K562 (cell line): ENCODE measurements around the gene FAM167B. TPM values are rescaled to one million over a fixed set of nuclear protein-coding genes. Genes with fewer than 3 reads are reported as not detected.
A peak's percentile ranks its signal among the peaks of the same experiment; 100 is the strongest.

ENCODE experiments used
- CREB3L1 ChIP-seq: fragments of 450-650 bp; IDR thresholded peaks from 2 replicates; pipeline ENCODE4 v1.6.1; 2014; ENCODE audit warnings: low read depth, mild to moderate bottlenecking, moderate library complexity, borderline replicate concordance
- HNRNPUL1 ChIP-seq: fragments of 200-400 bp; formaldehyde crosslinking; IDR thresholded peaks from 2 replicates; pipeline ENCODE4 v1.6.1; 2017; ENCODE audit warnings: low read length
- IRF9 ChIP-seq: fragments of 450-650 bp; IDR thresholded peaks from 2 replicates; pipeline ENCODE4 v1.6.1; 2016; ENCODE audit warnings: missing biosample characterization, missing genetic modification characterization
- LEF1 ChIP-seq: fragments of 450-650 bp; IDR thresholded peaks from 2 replicates; pipeline ENCODE4 v1.6.1; 2016; ENCODE audit warnings: mild to moderate bottlenecking
- NR4A1 ChIP-seq, 2 experiments: fragments of 250-450 bp in 1 of 2; fragments of 450-650 bp in 1 of 2; sonication (Bioruptor Pico) in 1 of 2; IDR thresholded peaks; 2 replicates each; pipeline versions ENCODE4 v1.4.0 to v1.6.1; 2016 to 2020; ENCODE audit warnings: mild to moderate bottlenecking in 2 of 2, missing compliant biosample characterization in 1 of 2, missing genetic modification characterization in 1 of 2, moderate library complexity in 1 of 2
- POLR2B ChIP-seq: fragments of 450-650 bp; IDR thresholded peaks from 2 replicates; pipeline ENCODE4 v1.6.1; 2018; ENCODE audit warnings: low read depth; ENCODE audit not compliant: partially characterized antibody
- SNIP1 ChIP-seq: fragments of 450-650 bp; IDR thresholded peaks from 2 replicates; pipeline ENCODE4 v1.7.1; 2017; ENCODE audit warnings: low read depth, mild to moderate bottlenecking
- ZBTB11 ChIP-seq, 3 experiments: fragments of 200-800 bp in 1 of 3; fragments of 250-450 bp in 1 of 3; fragments of 450-650 bp in 1 of 3; sonication (Bioruptor Pico) in 1 of 3; sonication (Bioruptor generic) in 1 of 3; formaldehyde crosslinking in 1 of 3; IDR thresholded peaks; 2 replicates each; pipeline versions ENCODE4 v1.6.1 to v1.8.0; 2016 to 2022; ENCODE audit warnings: mild to moderate bottlenecking in 2 of 3, missing genetic modification characterization in 2 of 3, missing compliant biosample characterization in 1 of 3, moderate library complexity in 1 of 3
- ZBTB2 ChIP-seq: fragments of 450-650 bp; IDR thresholded peaks from 2 replicates; pipeline ENCODE4 v1.6.1; 2016; ENCODE audit warnings: antibody characterized with exemption
- ZC3H8 ChIP-seq: fragments of 450-650 bp; IDR thresholded peaks from 2 replicates; pipeline ENCODE4 v1.6.1; 2017
- ZNF239 ChIP-seq: fragments of 250-450 bp; sonication (Bioruptor Pico); IDR thresholded peaks from 2 replicates; pipeline ENCODE4 v1.4.0; 2020; ENCODE audit warnings: mild to moderate bottlenecking
- ZNF311 ChIP-seq: fragments of 250-450 bp; sonication (Bioruptor Pico); IDR thresholded peaks from 2 replicates; pipeline ENCODE4 v1.4.0; 2020; ENCODE audit warnings: mild to moderate bottlenecking, moderate library complexity
- ZNF518B ChIP-seq: fragments of 250-450 bp; sonication (Bioruptor Pico); IDR thresholded peaks from 2 replicates; pipeline ENCODE4 v1.5.0; 2021; ENCODE audit warnings: mild to moderate bottlenecking, moderate library complexity
- ZNF785 ChIP-seq: fragments of 250-450 bp; sonication (Bioruptor Pico); IDR thresholded peaks from 2 replicates; pipeline ENCODE4 v1.4.0; 2020; ENCODE audit warnings: mild to moderate bottlenecking
- polyA plus RNA-seq, 8 experiments: library from polyadenylated mRNA; depleted of rRNA in 4 of 8; stranded (reverse) in 5 of 8; unstranded in 3 of 8; fragments of >200 nt; fragmentation: Nextera tagmentation in 2 of 8; fragmentation: Illumina TruSeq in 1 of 8; extraction: Ambion mirVana in 2 of 8; extraction: Trizol in 1 of 8; gene quantifications; 2 replicates each; pipeline versions ENCODE4 v1.2.1 to v1.2.3, GENCODE V29; 2011 to 2014; ENCODE audit warnings: inconsistent platforms in 1 of 8, missing spikeins in 1 of 8
- total RNA-seq, 7 experiments: library from RNA; depleted of rRNA in 6 of 7; stranded (reverse); fragments of >200 nt in 6 of 7; fragmentation: Illumina TruSeq in 2 of 7; extraction: Trizol in 2 of 7; gene quantifications; 2 replicates each; pipeline versions ENCODE4 v1.2.1 to v1.2.3, GENCODE V29; 2011 to 2021; ENCODE audit warnings: low replicate concordance in 1 of 7
- TF ChIP-seq, protein P1 (sequence below): fragments of 250-450 bp; sonication (Bioruptor Pico); IDR thresholded peaks from 2 replicates; pipeline ENCODE4 v1.5.0; 2021

The FAM167B gene
- total and polyA plus RNA-seq, 9 of the 15 experiments (the other 6 are each of a cell fraction or from before 2014, with no cell fraction given), result not detected

- TF ChIP-seq ZNF518B (CRISPR knock-in tag) (no peak), HNRNPUL1 (no peak), POLR2B (peak; percentile 91), CREB3L1 (peak; percentile 54; the same call in 1 of the 2 replicates), ZC3H8 (no peak), ZBTB11 (CRISPR knock-in tag; IDR thresholded peaks at IDR 0.05) (peak in 1 of 3 experiments; percentile 58; a peak in 2 of 6 replicates), IRF9 (tag) (no peak), SNIP1 (no peak), ZNF785 (CRISPR knock-in tag) (no peak), NR4A1 (CRISPR knock-in tag; IDR thresholded peaks at IDR 0.05) (0 out of 2 replicates have a peak, but pooled peaks have one; percentile 21), NR4A1 (tag; IDR thresholded peaks at IDR 0.05) (no peak), ZNF311 (CRISPR knock-in tag) (no peak), LEF1 (no peak), ZNF239 (no peak), ZBTB2 (no peak)
- TF ChIP-seq, protein P1, sequence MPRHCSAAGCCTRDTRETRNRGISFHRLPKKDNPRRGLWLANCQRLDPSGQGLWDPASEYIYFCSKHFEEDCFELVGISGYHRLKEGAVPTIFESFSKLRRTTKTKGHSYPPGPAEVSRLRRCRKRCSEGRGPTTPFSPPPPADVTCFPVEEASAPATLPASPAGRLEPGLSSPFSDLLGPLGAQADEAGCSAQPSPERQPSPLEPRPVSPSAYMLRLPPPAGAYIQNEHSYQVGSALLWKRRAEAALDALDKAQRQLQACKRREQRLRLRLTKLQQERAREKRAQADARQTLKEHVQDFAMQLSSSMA (CRISPR knock-in tag), result no peak
Measured at GRCh38 chr1:32221980-32222755, 24.9 kb upstream of the FAM167B start, which contains the start of the genes EIF3I and TMEM234 (continued).
